AG09319 (cell line): ENCODE results near the gene ATAD3C.
"Not testable (repeated sequence)": the region's sequence is repeated elsewhere in the genome, so short reads cannot be mapped to it uniquely, and the experiment has no call there.

Experiments
- DNase-seq: peaks from one replicate; pipeline ENCODE4 v3.0.0-alpha.2; 2010; ENCODE audit warnings: low read depth; ENCODE audit errors: extremely low read depth
- TF ChIP-seq, protein P1 (sequence below): IDR thresholded peaks from 2 replicates; pipeline ENCODE4 v1.5.1; 2011; ENCODE audit warnings: low read depth, mild to moderate bottlenecking, inconsistent platforms, low read length, moderate library complexity

Gene ATAD3C

DNA sequence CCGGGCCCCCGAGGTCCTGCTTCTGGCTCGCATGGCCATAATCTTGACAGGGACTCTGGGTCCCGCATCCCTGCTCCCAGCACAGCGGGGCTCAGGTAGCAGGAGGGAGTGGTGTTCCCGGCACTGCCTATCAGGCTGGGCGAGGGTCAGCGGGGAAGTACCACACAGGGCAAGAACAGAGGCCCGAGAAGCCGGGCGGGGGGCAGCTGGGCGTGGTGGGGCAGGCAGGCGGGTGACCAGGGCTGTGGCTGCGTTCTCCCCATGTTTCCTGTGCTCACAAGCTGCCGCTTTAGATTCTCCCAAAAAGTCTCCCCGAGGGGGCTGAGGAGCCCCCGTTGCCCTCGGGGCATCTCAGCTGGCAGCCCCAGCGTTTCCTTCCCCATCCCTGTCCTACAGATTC lies 40.4 kb downstream of the ATAD3C start:
- DNase-seq: no peak
- TF ChIP-seq, protein P1, sequence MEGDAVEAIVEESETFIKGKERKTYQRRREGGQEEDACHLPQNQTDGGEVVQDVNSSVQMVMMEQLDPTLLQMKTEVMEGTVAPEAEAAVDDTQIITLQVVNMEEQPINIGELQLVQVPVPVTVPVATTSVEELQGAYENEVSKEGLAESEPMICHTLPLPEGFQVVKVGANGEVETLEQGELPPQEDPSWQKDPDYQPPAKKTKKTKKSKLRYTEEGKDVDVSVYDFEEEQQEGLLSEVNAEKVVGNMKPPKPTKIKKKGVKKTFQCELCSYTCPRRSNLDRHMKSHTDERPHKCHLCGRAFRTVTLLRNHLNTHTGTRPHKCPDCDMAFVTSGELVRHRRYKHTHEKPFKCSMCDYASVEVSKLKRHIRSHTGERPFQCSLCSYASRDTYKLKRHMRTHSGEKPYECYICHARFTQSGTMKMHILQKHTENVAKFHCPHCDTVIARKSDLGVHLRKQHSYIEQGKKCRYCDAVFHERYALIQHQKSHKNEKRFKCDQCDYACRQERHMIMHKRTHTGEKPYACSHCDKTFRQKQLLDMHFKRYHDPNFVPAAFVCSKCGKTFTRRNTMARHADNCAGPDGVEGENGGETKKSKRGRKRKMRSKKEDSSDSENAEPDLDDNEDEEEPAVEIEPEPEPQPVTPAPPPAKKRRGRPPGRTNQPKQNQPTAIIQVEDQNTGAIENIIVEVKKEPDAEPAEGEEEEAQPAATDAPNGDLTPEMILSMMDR: no peak

DNA sequence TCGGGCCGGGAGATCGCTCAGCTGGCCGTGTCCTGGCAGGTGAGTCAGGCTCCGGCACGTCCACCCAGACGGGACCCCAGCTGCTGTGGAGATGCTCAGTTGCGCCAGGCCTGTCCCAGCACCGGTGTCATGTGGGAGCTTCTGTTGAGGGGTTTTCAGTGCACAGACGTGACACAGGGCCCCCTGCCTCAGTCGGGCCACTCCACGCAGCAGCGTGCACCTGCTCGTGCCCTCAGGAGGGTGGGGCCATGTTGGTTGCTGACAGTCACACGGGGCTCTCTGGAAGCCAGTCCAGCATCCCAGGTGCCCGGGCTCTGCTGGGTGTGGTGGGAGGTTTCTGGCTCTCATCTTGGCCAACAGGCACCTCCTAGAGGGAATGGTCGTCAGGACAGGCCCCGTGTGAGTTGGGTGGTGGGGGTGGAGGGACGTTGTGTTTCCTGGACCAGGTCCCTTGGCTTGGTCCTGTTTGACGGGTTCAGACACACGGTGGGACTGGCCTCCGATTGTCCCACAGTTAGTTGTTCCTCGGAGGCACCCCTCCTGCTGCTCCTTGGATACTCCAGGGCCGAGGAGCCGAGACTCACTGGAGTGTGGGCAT lies 41.2 kb downstream of the ATAD3C start:
- TF ChIP-seq, protein P1: no peak
- no peak for DNase-seq

DNA sequence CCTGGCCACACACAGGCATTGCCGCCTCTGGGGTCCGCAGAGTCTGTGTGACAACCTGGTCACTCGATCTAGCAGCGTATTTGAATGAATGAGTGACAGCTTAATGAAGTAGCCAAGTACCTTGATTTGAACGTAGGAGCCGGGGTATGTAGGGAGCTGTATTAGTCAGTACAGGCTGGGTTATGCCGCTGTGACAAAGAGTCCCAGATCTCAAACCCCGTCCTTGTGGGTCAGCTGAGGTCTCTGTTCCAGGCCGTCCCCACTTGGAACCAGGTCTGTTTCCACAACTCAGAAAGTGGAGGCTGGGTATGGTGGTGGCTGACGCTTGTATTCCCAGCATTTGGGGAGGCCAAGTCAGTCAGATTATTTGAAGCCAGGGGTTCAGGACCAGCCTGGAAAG lies 42.1 kb downstream of the ATAD3C start:
- DNase-seq: no peak
- TF ChIP-seq, protein P1: no peak

DNA sequence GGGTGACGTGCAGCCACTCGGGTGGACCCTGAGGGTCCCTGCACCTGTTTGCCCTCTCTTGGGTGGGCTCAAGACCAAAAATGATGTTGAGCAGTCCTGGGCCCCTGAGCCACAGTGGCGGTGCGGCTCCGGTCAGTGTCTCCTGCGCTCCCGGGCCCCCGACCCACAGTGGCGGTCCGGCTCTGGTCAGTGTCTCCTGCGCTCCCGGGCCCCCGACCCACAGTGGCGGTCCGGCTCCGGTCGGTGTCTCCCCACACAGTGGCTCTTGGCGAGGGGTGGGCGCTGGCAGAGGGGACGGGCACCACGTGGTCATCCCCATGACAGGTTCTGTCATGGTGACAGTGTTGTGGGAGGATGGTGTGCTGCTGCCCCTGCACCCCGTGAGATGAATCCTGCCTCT lies 44.8 kb downstream of the ATAD3C start:
- DNase-seq: not testable (repeated sequence)

- DNase-seq: not testable (repeated sequence)
Measured at GRCh38 chr1:1495461-1495975, 46.0 kb downstream of the ATAD3C start.

DNA sequence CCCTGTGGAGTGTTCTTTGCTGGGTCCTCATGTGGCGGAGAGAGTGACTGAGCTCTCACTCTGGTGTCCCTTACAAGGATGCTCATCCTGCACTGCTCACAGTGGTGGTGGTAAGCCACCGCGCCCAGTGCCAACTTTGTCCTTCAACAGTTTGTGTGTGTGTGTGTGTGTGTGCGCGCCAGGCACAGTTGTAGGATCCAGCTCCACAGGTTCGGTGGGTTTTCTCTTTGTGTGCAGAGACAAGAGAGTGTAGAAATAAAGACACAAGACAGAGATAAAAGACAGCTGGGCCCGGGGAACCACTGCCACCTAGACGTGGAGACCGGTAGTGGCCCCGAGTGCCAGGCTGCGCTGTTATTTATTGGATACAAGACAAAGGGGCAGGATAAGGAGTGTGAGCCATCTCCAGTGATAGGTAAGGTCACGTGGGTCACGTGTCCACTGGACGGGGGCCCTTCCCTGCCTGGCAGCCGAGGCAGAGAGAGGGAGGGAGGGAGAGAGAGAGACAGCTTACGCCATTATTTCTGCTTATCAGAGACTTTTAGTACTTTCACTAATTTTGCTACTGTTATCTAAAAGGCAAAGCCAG lies 55.4 kb downstream of the ATAD3C start:
- DNase-seq: not testable (repeated sequence)
- TF ChIP-seq, protein P1: peak; percentile 46

DNA sequence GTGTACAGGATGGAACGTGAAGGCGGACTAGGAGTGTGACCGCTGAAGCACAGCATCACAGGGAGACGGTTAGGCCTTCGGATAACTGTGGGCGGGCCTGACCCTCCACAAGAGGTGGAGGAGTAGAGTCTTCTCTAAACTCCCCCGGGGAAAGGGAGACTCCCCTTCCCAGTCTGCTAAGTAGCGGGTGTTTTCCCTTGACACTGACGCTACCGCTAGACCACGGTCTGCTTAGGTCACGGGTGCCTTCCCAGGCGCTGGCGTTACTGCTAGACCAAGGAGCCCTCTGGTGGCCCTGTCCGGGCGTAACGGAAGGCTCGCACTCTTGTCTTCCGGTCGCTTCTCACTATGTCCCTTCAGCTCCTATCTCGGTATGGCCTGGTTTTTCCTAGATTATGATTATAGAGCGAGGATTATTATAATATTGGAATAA lies 55.9 kb downstream of the ATAD3C start:
- TF ChIP-seq, protein P1: peak; percentile 6
- not testable (repeated sequence) for DNase-seq

- not testable (repeated sequence) for DNase-seq
Measured at GRCh38 chr1:1505801-1506200, 56.3 kb downstream of the ATAD3C start.

DNA sequence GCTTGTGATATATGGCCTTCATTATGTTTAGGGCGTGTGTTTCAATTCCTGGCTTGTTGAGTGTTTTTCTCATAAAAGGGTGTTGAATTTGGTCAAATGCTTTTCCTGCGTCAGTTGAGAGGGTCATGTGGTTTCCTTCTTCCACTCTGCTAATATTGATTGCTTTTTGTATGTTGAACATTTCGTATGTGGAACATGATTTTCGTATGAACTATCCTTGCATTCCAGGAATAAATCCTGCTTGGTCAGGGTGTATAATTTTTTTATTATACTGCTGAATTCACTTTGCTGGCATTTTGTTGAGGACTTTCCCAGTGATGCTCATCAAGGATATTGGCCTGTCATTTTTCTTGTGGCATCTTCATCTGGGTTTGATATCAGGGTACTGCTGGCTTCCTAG lies 57.8 kb downstream of the ATAD3C start:
- TF ChIP-seq, protein P1: no peak

DNA sequence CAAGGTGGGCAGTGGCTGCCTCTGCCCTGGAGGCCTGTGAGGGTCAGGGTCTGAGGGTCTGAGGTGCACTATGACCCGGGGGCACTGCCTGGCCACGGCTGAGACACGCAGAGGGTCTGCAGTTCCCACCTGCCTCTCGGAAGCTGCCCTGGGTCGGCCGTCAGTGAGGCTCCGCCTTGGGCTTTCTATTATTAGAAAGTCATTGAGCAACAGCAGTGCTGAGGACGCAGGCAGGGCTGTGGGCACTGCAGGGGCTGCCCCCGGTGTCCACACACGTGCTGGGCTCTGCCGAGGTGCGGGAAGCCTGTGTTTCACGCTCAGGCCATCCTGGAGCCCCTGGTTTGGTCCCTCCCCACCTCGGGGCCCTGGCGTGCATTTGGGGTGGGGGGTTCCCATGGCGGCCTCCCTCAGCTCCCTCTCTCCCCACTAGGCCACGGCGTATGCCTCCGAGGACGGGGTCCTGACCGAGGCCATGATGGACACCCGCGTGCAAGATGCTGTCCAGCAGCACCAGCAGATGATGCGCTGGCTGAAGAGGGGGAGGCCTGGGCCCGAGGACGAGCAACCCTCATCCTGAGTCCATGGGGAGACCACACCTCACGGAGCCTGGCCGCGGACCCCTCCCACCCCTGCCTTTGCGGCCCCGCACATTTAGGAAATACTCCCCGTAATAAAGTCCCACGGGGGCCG lies 59.4 kb downstream of the ATAD3C start:
- not testable (repeated sequence) for DNase-seq

More for the DNA sequence above, 57.8 kb downstream of the ATAD3C start:
- DNase-seq: no peak

GRCh38 chr1:1509465-1509850 lies 60.0 kb downstream of the ATAD3C start:
- DNase-seq: not testable (repeated sequence)
